OCI-M1 (cell line): ENCODE results near the gene SLC4A2.
A peak's percentile ranks its signal among the peaks of the same experiment; 100 is the strongest.
"Not testable (repeated sequence)": the region's sequence is repeated elsewhere in the genome, so short reads cannot be mapped to it uniquely, and the experiment has no call there.

ENCODE experiments used
- DNase-seq: peaks from one replicate; lab custom pipeline; 2025; lab: John Stamatoyannopoulos, UW

Gene SLC4A2

DNA sequence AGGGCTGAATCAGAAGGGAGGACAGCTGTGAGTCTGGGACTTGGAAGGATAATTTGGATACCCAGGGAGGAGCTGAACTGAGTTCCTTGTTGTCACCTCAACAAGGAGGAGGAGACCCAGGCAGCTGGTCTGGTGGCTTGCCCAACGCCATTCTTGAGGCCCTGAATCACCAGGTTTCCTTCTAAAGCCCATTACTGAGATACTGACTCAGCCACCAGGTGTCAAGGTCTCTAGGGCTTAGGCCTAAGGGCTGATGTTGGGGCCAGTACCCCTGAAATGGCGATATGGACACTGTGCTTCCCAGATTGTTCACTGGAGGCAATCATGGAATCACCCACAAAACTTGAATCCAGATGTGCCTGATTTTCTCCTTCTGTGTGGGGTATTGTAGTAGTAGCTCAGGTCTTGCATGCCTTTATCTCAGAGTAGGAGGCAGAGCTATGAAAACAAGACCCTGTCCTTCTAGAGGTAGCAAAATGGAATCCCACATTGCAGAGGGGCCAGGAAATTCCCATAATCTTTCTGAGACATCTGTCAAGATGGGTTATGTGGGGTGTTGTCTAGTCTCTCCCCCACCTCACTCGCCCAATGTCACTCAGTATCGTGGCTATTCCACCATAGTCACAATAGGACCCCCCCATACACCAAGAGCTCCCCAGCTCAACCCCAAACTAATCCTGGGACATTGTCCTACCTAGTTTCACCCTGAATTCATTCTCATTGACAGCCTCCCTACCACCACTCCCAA, 33.3 kb upstream of the SLC4A2 start:
- no peak for DNase-seq

DNA sequence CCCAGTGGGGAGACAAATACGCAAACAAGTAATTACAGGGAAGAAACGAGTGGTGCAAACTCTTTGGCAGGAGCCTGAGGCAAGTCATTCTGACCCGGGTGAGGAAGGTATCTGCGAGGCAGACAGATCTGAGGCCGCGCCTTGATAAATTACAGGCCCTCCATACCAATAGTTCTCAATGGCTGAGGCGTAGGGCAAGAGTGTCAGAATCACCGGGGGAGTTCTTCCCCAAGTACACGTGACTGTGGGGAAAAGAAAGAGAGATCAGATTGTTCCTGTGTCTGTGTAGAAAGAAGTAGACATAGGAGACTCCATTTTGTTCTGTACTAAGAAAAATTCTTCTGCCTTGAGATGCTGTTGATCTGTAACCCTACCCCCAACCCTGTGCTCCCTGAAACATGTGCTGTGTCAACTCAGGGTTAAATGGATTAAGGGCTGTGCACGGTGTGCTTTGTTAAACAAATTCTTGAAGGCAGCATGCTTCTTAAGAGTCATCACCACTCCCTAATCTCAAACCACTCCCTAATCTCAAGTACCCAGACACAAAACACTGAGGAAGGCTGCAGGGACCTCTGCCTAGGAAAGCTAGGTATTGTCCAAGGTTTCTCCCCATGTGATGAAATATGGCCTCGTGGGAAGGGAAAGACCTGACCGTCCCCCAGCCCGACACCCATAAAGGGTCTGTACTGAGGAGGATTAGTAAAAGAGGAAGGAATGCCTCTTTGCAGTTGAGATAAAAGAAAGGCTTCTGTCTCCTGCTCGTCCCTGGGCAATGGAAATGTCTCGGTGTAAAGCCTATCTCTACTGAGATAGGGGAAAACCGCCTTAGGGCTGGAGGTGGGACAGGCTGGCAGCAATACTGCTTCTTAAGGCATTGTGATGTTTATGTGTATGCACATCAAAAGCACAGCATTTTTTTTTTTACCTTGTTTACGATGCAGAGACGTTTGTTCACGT, 32.3 kb upstream of the SLC4A2 start:
- DNase-seq: peak; percentile 93

DNA sequence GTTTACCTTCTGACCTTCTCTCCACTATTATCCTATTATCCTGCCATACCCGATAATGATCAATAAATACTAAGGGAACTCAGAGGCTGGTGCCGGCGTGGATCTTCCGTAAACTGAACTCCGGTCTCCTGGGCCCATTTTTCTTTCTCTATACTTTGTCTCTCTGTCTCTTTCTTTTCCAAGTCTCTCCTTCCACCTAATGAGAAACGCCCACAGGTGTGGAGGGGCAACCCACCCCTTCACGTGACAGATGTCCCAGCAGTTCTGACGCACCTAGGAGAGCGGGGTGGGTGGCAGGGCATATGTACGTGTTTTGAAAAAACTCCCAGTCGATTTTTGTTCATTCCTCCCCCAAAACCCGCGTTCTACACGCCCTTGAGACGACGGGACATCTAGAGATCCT, 31.7 kb upstream of the SLC4A2 start:
- DNase-seq: not testable (repeated sequence)

DNA sequence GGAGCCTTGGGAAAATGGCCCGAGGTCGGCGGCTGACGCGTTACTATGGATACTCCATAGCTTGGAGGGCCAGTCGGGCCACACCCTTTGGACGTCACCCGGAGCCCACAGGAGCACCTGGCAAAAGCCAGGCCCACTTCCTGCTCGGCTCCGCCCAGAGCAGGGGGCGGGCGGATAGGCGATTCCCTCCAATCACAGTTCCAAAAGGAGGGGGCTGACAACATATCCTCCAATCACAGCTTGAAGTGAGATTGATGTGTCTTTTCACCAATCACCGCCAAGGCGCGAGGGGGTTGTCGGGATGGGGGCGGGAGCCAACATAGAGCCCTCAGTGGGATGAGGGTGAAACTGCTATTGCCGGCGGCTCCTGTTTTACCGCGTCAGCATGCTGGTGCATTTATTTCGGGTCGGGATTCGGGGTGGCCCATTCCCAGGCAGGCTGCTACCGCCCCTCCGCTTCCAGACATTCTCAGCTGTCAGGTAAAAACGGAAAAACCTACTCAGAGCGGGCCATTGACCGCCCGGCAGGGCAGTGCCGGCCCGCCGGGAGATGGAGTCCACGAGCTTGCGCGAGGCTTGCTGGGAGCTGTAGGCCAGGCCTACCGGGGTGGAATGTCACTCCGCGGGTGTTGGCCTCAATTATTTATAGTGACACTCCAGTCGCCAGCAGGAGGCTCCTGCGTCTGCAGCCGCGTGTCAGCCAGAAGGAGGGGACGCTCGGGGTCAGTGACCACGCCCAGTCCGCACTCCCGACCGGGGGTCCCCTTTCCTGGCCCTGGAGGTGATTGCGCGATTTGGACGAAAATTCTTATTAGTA, 31.1 kb upstream of the SLC4A2 start, which contains the start of gene ABCB8:
Gene ABCB8, plus strand, starts transcription at position 320 of the 817 bp plus-strand sequence. Its CDS starts 66 bp downstream, at position 386.
- DNase-seq: peak; percentile 98

DNA sequence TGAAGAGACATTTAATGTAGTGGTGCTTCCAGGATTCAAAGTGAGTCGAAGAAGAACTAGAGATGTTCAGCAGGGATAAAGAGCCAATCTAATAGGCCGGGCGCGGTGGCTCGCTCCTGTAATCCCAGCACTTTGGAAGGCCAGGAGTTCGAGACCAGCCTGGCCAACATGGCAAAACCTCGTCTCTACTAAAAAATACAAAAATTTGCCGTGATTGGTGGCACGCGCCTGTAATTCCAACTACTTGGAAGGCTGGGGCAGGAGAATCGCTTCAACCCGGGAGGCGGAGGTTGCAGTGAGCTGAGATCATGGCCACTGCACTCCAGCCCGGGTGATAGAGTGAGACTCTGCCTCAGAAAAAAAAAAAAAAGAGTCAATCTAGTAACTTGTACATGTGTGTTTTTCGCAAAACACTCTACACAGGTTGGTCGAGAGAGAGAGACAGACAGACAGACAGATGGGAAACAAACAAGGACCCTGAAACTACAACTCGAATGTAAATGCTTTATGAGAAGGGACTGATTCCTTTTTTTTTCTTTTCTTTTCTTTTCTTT, 30.4 kb upstream of the SLC4A2 start:
- no peak for DNase-seq

DNA sequence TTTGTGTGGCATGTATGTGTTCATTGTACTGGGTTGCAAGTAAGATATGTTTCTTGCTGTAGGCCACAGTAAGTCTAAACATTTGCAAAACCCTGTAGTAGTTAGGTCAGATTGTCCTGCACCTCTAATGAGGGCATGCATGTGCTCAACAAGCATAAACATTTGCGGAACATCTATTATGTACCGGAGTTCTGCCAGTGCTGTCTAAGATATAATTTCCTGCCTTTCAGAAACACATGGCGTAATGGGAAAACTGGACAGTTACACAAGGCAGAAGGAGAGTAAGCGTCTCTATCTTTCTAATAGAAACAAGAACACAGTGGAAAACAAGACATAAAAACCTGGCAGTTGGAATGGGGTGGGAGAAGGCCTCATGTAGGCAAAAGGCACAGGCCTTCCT, 28.4 kb upstream of the SLC4A2 start:
- no peak for DNase-seq

DNA sequence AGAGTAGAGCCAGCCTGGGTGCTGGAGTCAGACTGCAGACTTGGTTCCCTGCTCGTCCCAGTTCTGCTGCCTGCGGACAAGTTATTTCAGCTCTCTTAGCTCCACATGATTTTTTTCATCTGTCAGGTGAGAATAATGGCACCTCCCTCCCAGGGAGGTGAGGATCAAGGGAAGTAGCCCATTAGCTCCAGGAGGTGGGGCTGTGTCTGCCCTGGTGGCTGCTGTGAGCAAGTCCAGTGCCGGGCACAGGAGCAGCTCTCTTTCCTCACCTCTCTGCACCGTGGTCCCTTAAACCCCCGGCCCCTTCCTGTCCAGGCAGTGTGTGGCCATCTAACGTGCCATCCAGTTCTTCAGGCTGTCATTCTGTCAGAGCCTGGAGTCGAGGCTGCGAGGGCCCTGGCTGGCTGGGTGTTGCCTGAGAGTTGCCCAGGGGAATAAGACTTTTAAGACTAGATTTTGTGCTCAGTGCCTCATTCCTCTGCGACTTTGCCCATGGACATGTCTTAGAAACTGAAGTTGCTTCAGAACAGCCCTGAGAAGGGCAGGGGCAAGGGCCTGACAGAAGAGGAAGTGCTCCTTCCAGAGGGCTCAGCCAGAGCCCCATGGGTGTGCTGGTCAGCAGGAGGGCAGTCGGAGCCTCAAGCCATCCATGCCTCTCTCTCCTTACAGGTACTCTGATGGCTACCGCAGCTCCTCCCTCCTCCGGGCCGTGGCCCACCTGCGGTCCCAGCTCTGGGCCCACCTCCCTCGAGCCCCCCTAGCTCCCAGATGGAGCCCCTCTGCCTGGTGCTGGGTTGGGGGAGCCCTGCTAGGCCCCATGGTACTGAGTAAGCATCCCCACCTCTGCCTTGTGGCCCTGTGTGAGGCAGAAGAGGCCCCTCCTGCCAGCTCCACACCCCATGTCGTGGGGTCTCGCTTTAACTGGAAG, 26.2 kb upstream of the SLC4A2 start:
- no peak for DNase-seq

DNA sequence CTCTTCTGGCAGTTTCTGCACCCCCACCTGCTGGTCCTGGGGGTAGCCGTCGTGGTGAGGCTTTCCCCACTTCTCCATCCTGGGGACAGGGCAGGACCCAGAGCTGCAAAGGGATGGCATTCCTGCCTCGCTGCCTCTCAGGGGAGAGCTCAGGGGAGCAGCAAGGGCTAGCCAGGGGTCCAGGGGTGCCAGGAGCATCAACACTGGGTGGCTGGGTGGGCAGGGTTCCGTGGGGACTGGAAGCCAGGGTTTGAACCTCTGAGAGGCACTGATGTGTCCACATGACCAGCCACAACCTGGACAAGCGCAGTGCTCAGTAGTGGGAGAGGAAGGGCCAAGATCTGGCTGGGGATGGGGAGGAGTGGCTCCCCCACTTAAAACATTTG, 25.5 kb upstream of the SLC4A2 start:
- no peak for DNase-seq

DNA sequence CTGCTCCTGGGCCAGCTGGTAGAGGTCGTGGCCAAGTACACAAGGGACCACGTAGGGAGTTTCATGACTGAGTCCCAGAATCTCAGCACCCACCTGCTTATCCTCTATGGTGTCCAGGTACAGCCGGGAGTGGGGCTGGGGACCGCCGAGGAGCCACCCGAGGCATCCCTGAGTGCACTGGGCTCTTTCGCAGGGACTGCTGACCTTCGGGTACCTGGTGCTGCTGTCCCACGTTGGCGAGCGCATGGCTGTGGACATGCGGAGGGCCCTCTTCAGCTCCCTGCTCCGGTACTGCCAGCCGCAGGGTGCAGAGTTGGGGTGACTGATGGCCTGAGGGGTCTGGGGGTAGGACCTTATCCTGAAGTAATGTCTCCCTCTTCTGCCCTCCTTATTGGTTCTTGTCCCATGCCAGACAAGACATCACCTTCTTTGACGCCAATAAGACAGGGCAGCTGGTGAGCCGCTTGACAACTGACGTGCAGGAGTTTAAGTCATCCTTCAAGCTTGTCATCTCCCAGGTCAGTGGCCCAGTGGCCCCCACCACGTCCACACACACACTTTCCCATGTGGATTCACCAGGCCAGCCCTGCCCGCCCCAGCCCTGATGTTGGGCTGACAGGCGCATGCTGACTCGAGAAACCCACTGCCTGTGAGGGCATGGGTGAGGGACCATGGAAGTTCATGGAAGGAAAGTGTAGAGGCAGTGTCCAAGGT, 24.9 kb upstream of the SLC4A2 start:
- no peak for DNase-seq

DNA sequence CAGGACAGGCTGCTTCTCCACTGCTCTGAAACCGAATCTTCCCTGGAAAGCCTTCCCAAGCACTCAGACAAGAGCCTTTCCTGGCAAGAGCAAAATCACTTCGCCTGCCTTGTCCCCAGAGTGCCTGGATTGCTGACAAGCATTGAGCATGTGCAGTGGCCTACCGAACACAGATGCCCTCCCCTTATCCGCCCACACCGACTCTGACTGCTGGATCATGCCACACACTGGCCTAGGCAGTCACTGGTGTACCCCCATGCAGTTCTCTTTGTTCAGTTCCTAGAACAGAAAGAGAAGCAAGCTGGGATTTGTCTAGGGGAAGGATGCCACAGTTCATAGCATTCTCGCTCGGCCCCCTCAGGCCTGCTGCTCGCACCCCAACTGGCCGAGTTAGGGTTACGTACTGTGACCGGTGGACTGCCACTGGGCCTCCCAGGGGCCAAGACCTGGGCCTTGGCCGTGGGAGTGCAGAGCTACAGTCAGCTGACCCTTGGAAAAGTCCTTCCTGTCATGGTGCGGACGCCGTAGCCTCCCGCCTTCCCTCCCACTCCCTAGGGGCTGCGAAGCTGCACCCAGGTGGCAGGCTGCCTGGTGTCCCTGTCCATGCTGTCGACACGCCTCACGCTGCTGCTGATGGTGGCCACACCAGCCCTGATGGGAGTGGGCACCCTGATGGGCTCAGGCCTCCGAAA, 24.2 kb upstream of the SLC4A2 start:
- DNase-seq: no peak

DNA sequence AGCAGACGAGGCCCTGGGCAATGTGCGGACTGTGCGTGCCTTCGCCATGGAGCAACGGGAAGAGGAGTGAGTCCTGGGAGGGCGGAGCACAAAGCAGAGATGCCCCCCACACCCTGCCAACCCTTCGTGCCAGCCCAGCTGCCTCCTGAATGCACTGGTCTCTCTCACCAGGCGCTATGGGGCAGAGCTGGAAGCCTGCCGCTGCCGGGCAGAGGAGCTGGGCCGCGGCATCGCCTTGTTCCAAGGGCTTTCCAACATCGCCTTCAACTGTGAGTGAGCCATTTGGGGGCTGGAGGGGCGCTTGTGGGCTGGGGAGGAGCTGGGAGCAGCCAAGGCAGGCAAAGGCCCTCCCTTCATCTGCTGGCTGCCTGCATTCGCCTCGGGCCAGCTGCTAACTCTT, 23.5 kb upstream of the SLC4A2 start:
- DNase-seq: no peak

DNA sequence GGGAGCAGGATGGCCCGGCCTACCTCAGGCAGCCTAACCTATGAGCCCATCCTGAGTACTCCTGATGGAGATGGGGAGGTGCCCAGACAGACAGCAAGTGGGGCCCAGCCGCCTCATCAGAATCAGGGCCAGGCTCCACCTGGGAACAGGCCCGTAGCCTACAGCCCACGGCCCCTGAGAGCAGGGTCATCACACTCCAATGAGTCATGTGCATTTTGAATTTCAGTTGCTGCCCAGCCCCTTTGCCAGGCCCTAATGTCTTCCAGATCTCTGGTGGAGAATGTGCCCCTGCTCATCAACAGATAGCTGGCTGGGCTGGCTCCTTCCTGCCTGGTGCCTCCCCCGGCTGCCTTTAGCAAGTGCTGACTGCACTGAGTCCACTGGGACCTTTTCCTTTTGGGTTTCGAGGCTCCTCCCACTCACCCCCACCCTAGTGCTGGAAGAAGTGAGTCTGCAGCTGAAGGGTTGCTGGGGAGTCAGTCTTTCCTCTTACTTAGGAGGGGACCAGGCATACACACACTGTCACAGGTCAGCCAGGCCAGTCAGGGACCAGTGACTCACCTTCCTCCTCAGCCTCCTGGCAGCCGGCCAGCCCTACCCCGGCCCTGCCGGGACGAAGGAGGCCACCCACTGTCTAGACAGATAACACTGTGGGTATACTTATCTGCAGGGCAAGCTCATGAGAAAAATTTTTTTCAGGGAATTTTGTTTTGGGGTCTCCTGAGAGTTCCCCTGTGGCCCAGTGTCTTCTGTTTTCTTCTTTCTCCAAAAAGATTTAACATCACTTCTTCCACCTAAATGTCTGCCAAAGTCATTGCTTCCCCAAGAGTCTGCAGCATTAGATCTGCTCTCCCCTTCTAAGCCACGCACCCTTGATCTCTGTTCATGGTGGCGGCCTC, 20.2 kb upstream of the SLC4A2 start:
- DNase-seq: peak; percentile 95

DNA sequence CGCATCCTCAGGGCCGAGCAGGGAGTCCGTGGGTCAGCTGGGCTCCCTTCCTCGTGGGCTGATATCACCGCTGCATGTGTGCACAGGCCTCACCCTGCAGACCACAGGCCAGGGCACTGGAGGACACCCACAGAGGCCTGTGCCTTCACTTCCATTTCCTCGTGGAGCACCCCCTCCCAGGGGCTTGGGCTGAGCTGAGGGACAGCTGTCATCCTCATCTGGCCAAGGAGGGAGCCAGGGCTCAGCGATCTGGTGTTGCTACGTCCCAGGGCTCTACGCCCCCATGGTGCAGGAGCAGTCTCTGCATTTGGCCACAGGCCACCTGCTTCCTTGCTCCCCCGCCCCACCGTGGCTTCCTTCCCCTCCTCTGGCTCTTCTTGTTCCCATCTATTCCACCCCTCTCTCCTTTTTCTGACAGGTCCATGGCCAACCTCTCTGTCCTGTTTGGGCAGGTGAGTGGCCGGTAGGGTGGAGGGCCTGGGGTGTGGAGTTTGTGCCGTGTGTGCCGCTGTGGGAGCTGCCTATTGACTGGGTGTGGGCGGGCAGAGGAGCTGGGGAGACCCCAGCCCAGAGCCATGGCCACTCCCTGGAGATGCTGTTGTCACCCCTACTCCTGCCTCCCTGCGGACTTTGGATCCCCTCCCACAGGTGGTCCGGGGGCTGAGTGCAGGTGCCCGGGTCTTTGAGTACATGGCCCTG, 19.4 kb upstream of the SLC4A2 start:
- no peak for DNase-seq

DNA sequence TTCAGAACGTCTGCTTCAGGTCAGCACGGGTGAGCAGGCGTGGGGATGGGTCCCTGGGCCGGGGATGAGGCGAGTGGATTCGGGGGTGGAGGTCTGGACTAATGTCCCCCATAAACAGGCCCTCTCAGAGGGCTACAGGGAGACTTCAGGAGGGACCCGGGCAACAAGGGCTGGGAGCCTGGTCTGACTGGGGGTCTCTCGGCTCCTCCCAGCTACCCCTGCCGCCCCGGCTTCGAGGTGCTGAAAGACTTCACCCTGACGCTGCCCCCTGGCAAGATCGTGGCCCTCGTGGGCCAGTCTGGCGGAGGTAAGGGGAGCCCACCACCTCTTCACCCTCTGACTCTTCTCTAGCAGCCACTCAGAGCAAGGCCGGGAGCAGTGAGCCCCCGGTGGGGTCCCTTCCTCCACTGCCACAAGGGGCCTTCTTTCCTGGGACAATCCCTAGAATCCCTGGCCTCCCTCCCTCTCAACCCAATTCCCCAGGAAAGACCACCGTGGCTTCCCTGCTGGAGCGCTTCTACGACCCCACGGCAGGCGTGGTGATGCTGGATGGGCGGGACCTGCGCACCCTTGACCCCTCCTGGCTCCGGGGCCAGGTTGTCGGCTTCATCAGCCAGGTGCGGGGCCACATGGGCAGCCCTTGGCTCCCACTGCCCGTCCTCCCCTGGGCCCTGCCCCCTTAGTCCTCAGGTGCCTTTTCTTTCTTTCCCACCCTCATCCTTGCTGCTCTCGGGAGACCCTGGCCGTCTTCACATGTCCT, 18.6 kb upstream of the SLC4A2 start:
- DNase-seq: no peak

DNA sequence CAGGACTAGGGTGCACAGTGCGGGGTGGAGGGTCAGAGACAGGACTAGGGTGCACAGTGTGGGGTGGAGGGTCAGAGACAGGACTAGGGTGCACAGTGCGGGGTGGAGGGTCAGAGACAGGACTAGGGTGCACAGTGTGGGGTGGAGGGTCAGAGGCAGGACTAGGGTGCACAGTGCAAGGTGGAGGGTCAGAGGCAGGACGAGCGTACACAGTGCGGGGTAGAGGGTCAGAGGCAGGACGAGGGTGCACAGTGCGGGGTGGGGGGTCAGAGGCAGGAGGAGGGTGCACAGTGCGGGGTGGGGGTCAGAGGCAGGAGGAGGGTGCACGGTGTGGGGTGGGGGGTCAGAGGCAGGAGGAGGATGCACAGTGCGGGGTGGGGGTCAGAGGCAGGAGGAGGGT, 15.9 kb upstream of the SLC4A2 start:
- DNase-seq: not testable (repeated sequence)

DNA sequence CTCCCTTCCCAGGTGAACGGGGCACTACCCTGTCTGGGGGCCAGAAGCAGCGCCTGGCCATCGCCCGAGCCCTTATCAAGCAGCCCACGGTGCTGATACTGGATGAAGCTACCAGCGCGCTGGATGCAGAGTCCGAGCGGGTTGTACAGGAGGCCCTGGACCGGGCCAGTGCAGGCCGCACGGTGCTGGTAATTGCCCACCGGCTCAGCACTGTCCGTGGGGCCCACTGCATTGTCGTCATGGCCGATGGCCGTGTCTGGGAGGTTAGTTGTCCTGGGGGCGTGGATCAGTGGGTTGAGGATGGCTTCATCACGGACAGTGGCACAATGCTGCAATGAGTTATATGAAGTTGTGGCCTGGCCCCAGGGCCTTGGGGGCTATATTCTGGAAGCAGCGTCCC, 15.4 kb upstream of the SLC4A2 start:
- no peak for DNase-seq

DNA sequence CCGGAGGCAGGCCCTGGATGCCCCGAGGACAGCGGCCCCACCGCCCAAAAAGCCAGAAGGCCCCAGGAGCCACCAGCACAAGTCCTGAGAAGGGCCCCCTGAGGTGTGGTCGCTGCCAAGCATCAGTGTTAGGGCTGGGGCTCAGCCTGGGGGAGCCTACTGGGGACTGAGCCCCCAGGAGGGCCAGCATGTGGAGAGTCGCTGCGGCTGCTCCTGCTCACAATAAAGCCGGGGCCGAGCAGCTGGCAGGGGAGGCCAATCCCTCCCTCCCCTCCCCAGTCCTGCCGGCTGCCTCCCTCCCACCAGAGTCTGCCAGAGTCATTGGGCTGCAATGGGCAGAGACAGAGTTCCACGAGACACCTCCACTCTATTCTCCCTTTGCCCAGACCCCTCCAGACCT, 14.1 kb upstream of the SLC4A2 start:
- no peak for DNase-seq
